Epithelial cell of proximal tubule (primary cell): Measurements from ENCODE around the gene KLK14. TPM values are rescaled to one million over a fixed set of nuclear protein-coding genes. Genes with fewer than 3 reads are reported as not detected.
A peak's percentile ranks its signal among the peaks of the same experiment; 100 is the strongest.

Source experiments
- DNase-seq: peaks from one replicate; pipeline ENCODE4 v3.0.0-alpha.2; 2011; ENCODE audit warnings: low read depth
- H3K4me3 ChIP-seq: 2 replicates; pipeline ENCODE4 v1.5.1; 2011; ENCODE audit warnings: low read depth, mild to moderate bottlenecking, low read length
- CTCF ChIP-seq: conservative IDR thresholded peaks from 2 replicates; pipeline ENCODE4 v1.5.1; 2012; ENCODE audit warnings: low read depth, mild to moderate bottlenecking, low read length
- total RNA-seq: library from RNA; depleted of rRNA; stranded (reverse); fragments of >200 nt; gene quantifications from 2 replicates; pipeline ENCODE4 v1.2.3, GENCODE V29; 2015

KLK14 gene
- total RNA-seq, 1 donor from 2014 or later, result 0.17 TPM

- no peak for DNase-seq
- no peak overlapping the region for H3K4me3 ChIP-seq
- TF ChIP-seq CTCF, result no peak
Observed at GRCh38 chr19:51070334-51071094, 12.2 kb downstream of the KLK14 start.

- DNase-seq, result no peak
- no peak overlapping the region for H3K4me3 ChIP-seq
- no peak for TF ChIP-seq CTCF
Observed at GRCh38 chr19:51066393-51067186, 16.1 kb downstream of the KLK14 start.

- peak overlapping the region; percentile 36 for H3K4me3 ChIP-seq
- no peak for TF ChIP-seq CTCF
- no peak for DNase-seq
Observed at GRCh38 chr19:51065221-51065960, 17.3 kb downstream of the KLK14 start.

GRCh38 chr19:51064534-51065220 is 18.0 kb downstream of the KLK14 start, which contains the start of gene KLK13:
Gene KLK13, minus strand, starts transcription at chr19:51065092. Its CDS starts 25 bp downstream, at chr19:51065067.
- H3K4me3 ChIP-seq, result peak within 1 kb of the TSS; percentile 36
- no peak for TF ChIP-seq CTCF
- no peak for DNase-seq

GRCh38 chr19:51063664-51064063 is 19.0 kb downstream of the KLK14 start:
- no peak for TF ChIP-seq CTCF
- no peak overlapping the region for H3K4me3 ChIP-seq
- DNase-seq, result no peak

GRCh38 chr19:51060973-51061372 is 21.7 kb downstream of the KLK14 start:
- no peak for DNase-seq
- TF ChIP-seq CTCF, result no peak
- H3K4me3 ChIP-seq, result no peak overlapping the region
